HS-27A (cell line): ENCODE measurements around the gene DBET.
"Not testable (repeated sequence)": the region's sequence is repeated elsewhere in the genome, so short reads cannot be mapped to it uniquely, and the experiment has no call there.

Experiments used
- DNase-seq: peaks from one replicate; pipeline ENCODE4 v3.0.0-alpha.2; 2012; ENCODE audit warnings: low read depth, missing footprints

DBET gene

DNA sequence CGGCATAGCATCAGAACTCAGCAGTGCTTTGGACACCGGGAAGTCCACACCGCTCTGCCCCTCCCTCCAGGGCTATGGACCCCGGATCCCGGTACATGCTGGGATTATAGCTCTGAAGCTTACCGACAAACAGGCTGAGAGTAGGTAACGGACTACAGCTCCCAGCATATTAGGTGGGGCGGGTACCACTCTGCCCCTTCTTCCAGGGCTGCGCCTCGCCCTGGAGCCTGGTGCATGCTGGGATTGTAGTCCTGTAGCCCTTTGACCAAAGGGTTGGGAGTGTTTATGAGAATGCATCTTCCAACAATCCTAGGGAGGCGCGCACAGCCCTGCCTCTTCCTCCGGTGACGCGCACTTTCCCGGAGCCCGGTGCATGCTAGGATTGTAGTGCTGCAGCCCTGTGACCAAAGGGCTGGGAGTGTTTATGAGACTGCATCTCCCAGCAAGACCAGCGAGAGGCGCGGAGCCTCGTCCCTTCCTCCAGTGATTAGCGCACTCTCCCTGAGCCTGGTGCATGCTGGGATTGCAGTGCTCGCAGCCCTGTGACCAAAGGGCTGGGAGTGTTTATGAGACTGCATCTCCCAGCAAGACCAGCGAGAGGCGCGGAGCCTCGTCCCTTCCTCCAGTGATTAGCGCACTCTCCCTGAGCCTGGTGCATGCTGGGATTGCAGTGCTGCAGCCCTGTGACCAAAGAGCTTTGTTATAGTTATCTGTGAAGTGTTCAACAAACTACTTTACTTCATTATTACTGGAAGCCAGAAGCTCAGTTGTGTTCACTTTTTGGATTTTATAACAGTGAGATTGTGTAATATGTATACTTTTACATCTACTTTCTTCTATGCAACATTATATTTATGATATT is 14.7 kb upstream of the DBET start:
- DNase-seq: not testable (repeated sequence)

DNA sequence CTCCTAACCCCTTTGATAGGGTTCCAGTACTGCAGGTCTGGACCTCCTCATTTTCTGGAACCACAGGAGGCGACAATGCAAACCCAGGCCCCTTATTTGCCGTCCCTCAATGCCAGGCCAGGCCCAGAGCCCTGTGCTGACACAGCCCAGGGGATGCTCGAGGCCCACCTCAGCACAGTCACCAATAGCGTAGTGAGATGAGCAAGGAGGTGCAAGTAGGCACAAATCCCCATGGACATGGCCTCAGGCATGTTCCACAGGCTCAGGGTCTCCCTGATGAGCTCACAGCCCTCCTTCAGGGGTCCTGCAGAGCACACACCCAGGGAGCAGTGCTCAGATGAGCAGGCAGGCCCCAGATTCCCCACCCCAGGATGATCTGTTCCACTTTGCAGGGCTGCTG is 5.3 kb upstream of the DBET start:
- not testable (repeated sequence) for DNase-seq

DNA sequence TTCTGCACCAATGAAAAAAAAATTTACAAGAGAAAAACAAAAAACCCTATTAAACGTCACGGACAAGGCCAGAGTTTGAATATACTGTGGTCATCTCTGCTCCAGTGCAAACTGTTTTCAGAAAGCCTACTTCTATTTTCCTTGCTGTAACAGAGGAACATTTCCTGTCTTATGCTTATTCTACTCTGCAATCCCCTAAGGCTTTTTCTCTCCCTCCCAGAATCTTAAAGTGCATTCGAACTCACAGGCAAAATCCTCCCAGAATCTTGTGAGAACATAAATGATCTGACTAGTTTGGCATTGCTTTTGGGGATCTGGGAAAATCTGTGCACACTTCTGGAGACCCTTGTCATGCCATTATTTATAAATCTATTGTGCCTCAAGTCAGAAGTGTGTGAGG is 503 bp downstream of the DBET start:
- DNase-seq: not testable (repeated sequence)

DNA sequence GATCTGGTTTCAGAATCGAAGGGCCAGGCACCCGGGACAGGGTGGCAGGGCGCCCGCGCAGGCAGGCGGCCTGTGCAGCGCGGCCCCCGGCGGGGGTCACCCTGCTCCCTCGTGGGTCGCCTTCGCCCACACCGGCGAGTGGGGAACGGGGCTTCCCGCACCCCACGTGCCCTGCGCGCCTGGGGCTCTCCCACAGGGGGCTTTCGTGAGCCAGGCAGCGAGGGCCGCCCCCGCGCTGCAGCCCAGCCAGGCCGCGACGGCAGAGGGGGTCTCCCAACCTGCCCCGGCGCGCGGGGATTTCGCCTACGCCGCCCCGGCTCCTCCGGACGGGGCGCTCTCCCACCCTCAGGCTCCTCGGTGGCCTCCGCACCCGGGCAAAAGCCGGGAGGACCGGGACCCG is 4.0 kb downstream of the DBET start:
- not testable (repeated sequence) for DNase-seq

DNA sequence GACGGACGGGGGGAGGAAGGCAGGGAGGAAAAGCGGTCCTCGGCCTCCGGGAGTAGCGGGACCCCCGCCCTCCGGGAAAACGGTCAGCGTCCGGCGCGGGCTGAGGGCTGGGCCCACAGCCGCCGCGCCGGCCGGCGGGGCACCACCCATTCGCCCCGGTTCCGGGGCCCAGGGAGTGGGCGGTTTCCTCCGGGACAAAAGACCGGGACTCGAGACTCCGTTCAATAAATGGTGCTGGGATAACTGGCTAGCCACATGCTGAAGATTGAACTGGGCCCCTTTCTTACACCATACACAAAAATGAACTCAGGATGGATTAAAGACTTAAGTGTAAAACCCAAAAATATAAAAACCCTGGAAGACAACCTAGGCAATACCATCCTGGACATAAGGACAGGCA is 28.8 kb downstream of the DBET start:
- not testable (repeated sequence) for DNase-seq

DNA sequence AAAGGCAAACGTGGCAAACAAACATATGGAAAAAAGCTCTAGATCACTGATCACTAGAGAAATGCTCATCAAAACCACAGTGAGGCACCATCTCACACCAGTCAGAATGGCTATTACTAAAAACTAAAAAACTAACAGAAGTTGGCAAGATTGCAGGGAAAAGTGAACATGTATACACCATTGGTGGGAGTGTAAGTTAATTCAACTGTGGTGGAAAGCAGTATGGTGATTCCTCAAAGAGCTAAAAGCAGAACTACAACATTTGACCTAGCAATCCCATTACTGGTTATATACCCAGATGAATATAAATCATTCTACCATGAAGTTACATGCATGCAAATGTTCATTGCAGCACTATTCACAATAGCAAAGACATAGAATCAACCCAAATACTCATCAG is 29.7 kb downstream of the DBET start:
- not testable (repeated sequence) for DNase-seq

DNA sequence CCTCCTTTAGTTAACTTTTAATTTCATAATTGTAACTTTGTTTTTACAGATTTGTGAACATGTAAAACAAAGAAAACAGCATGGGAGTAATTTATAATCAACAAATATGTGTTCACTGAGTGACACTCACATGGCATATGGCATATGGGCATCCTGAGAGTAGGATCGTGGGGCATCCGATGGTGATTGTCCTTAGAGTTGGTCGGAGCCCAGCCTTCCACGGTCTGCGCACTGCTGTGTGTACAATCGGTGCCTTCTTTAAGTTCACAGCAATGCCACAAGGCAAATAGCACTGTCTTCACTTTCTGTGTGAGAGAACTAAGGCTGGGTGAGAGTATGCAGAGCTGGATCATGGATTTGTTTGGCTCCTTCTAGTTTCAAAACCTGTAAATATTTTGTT is 31.0 kb downstream of the DBET start:
- DNase-seq: not testable (repeated sequence)

DNA sequence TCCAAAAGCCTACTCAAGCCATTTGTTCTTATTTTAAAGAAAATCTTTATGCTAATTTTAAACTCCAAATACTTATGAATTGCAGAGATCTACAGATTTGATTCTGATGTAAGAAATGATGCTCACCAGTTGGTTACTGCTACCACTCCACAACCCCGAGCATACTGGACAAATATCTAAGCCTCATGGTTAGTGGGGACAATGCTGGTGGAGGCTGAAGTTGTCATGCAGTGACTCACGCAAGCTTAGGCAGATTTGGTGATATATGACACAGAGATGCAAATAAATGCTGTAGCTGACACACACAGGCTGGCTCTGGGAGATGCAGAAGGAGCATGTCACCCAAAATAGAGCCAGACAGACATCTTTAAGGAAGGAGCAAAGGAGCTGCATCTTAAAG is 35.3 kb downstream of the DBET start:
- not testable (repeated sequence) for DNase-seq

DNA sequence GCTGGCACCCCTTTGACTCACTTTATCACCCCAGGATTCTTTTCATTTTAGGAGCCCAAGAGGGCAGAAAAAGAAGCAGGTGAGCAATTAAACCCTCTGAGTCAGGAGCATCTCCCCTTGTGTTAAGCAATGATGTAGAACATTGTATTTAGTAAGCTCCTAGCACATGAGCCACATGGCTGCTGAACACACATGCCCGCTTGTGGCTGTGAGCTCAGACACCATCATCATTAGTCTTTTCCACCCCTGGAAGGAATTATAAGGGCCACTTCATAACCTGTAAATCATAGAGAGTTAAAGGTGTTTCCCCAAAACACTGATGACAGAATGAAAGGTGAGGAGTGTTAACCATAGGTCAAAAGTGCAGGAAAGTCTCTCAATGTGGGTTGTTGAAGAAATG is 37.2 kb downstream of the DBET start:
- not testable (repeated sequence) for DNase-seq

DNA sequence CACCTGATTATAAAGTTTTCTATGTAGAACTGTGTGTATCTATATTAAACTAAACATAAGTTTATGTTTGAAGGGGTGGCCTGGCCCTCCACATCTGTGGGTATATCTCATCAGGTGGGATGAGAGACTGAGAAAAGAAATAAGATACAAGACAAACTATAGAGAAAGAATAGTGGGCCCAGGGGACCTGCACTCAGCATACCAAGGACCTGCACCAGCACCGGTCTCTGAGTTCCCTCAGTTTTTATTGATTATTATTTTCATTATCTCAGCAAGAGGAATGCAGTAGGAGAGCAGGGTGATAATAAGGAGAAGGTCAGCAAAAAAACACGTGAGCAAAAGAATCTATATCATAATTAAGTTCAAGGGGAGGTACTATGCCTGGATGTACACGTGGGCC is 41.9 kb downstream of the DBET start:
- DNase-seq: not testable (repeated sequence)

DNA sequence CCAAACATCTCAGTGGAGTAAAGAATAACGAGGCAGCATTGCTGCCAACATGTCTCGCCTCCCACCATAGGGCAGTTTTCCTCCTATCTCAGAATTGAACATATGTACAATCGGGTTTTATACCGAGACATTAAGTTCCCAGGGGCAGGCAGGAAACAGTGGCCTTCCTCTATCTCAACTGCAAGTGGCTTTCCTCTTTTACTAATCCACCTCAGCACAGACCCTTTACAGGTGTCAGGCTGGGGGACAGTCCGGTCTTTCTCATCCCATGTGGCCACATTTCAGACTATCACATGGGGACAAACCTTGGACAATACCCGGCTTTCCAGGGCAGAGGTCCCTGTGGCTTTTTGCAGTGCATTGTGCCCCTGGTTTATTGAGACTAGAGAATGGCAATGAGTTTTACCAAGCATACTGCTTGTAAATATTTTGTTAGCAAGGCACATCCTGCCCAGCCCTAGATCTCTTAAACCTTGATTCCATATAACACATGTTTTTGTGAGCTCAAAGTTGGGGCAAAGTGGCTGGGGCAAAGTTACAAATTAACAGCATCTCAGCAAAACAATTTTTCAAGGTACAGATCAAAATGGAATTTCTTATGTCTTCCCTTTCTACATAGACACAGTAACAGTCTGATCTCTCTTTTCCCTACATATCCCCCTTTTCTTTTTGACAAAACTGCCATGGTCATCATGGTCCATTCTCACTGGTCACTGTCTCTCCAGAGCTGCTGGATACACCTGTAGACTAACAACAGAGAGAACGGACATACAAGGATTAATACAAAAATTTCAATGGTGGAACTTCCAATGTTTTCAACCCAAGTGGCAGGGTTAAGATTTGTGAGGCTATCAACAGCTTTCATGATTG is 42.5 kb downstream of the DBET start:
- DNase-seq: not testable (repeated sequence)

DNA sequence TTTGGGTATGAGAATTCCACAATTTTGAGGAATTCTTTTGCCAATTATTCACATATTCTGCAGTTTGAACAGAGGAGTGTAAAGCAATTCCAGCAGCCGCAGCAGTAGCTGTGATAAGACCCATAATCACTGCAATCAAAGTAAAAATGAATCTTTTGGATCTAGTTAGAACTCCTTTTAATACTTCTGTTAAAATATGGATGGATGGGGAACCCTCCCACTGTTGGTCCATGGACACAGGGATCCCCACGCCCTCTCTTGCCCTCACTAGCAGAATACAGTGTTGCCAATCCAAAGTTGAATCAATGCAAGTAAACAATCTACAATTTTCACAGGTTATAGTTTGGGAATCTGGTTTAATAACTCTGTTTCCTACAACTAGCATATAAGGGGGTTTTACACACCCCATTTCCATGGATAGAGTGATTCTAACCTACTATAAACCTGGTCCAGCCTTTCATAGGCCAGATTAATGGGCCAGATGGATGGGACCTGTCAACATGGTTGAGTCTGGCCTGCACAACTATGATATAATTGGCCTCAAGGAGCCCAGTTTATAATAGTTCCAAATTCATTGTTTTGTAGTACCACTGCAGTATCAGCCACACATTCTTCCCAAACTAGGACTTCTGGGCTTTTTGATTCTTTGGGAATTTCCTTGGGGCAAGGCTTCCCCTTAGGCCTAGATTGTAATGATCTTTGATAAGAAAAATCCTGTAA is 43.6 kb downstream of the DBET start:
- DNase-seq: not testable (repeated sequence)

DNA sequence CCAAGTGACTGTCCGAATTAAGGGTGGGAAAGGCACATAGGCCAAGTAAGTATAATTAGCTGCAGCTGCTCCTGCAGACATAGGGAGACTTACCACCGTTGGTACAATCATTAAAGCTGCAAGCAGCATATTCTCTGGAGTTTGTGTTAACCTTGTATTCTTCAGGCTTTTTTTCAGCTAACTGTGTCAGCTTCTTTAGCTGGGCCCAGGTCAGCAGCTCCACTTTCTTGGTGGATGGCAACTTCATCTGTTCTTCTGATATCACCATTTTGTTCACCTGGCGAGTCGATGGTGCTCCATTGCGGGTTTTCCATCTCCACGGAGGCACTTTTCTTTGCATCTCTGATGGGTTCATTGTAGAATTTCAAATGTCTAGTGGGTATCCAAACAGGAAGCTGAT is 44.5 kb downstream of the DBET start:
- DNase-seq: not testable (repeated sequence)

DNA sequence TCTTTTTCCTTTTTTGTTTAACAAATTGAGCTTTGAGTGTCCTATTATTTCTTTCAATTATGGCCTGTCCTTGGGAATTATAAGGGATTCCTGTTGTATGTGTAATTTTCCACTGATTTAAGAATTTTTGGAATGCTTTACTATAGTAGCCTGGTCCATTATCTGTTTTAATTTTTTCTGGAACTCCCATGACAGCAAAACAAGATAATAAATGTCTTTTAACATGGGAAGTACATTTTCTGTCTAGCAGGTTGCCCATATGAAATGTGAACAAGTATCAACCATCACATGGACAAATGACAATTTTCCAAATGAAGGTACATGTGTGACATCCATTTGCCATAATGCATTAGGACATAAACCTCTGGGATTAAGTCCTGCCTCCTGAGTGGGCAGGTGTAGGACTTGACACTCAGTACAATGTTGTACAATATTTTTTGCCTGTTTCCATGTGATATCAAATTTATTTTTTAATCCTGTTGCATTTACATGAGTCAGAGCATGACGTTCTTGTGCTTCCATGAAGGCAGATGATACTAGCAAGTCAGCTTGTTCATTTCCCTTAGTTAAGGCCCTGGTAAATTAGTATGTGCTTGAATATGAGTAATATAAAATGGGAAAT is 45.2 kb downstream of the DBET start:
- not testable (repeated sequence) for DNase-seq

DNA sequence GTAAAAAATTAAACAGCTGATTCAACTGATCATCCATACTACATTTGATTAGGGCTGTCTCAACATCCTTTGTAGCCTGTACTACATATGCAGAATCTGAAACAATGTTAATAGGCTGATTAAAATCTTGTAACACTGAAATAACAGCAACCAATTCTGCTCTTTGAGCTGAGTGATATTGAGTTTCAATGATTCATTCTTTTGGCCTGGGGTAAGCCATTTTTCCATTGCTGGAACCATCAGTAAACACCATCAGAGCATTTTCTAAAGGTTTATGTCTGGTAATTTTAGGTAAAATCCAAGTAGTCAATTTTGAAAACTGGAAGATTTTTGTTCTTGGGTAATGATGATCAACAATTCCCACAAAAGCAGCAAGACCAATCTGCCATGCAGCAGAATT is 45.7 kb downstream of the DBET start:
- not testable (repeated sequence) for DNase-seq

DNA sequence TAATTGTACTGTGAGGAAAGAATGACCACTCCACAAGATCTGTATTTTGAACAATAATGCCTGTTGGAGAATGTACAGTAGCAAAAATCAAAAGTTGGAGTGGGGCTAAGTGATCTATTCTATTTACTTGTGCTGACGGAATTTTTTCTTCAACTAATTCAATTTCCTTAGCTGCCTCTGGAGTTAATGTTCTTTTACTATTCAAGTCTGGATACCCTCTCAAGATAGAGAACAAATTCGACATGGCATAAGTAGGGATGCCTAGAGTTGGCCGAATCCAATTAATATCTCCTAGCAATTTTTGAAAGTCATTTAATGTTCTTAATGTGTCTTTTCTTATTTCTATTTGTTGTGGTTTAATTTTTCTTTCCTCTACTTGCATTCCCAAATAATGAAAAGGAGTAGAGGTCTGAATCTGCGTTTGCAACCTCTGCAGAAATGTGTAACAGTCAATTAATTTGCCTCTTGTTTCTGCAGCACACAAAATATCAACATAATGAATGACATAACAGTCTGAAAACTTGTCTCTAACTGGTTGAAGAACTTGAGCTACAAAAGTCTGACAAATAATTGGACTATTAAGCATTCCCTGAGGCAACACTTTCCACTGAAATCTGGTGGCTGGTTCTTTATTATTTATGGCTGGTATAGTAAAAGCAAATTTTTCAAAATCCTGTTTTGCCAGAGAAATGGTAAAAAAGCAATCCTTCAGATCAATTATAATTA is 46.4 kb downstream of the DBET start:
- not testable (repeated sequence) for DNase-seq

DNA sequence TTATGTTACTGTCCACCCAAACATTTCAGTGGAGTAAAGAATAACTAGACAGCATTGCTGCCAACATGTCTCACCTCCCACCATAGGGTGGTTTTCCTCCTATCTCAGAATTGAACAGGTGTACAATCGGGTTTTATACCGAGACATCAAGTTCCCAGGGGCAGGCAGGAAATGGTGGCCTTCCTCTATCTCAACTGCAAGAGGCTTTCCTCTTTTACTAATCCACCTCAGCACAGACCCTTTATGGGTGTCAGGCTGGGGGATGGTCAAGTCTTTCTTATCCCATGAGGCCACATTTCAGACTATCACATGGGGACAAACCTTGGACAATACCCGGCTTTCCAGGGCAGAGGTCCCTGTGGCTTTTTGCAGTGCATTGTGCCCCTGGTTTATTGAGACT is 48.6 kb downstream of the DBET start:
- DNase-seq: not testable (repeated sequence)

DNA sequence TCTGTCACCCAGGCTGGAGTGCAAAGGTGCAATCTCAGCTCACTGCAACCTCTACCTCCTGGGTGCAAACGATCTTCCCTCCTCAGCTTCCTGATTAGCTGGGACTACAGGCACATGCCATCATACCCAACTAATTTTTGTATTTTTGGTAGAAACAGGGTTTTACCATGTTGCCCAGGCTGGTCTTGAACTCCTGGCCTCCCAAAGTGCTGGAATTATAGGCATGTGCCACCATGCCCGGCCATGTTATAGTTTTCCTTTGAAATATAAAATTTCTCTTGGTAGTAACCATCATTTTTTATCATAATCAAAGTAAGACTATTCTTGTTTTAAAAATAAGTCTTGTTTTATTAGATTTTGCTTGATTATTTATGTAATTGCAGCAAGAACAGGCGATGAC is 50.7 kb downstream of the DBET start:
- DNase-seq: not testable (repeated sequence)
